DND-41 (cell line): ENCODE measurements around the gene TBC1D5.

Experiments used
- ATAC-seq: fragments of 200-7000 bp; cut with Tn5 transposase; 3 replicates; pipeline ENCODE4 v1.9.1; 2021; ENCODE audit warnings: low read depth; ENCODE audit not compliant: insufficient read depth
- DNase-seq: peaks from one replicate; pipeline ENCODE4 v3.0.0-alpha.2; 2020
- H2AFZ ChIP-seq: 2 replicates; pipeline ENCODE4 v1.6.0; 2012; ENCODE audit warnings: low read depth, low read length
- H3K27ac ChIP-seq: 2 replicates; pipeline ENCODE4 v1.5.1; 2012; ENCODE audit warnings: low read length, inconsistent platforms
- H3K27me3 ChIP-seq: fragments of 200-600 bp; sonication (generic); 2 replicates; pipeline ENCODE4 v1.6.0; 2012; ENCODE audit warnings: low read length, mild to moderate bottlenecking, inconsistent platforms; ENCODE audit not compliant: insufficient read depth, poor library complexity
- H3K36me3 ChIP-seq: 2 replicates; pipeline ENCODE4 v1.5.1; 2012; ENCODE audit warnings: low read length, inconsistent platforms; ENCODE audit not compliant: insufficient read depth
- H3K4me1 ChIP-seq: 2 replicates; pipeline ENCODE4 v1.5.1; 2012; ENCODE audit warnings: mild to moderate bottlenecking, low read length; ENCODE audit not compliant: insufficient read depth
- H3K4me2 ChIP-seq: 2 replicates; pipeline ENCODE4 v1.6.0; 2012; ENCODE audit warnings: mild to moderate bottlenecking, moderate library complexity, low read length, inconsistent platforms; ENCODE audit not compliant: insufficient read depth
- H3K4me3 ChIP-seq, 2 experiments: fragments of 200-600 bp in 1 of 2; shearing (Covaris generic) in 1 of 2; 2 replicates each; pipeline ENCODE4 v1.5.1; 2012 to 2016; ENCODE audit warnings: inconsistent platforms in 2 of 2, low read length in 2 of 2, mild to moderate bottlenecking in 2 of 2, low read depth in 1 of 2, moderate library complexity in 1 of 2
- H3K79me2 ChIP-seq: 2 replicates; pipeline ENCODE4 v1.6.0; 2012; ENCODE audit warnings: low read length, inconsistent platforms; ENCODE audit not compliant: insufficient read depth
- H3K9ac ChIP-seq: 2 replicates; pipeline ENCODE4 v1.6.0; 2012; ENCODE audit warnings: low read depth, mild to moderate bottlenecking, inconsistent platforms, low read length, moderate library complexity
- H3K9me3 ChIP-seq: 2 replicates; pipeline ENCODE4 v1.5.1; 2012; ENCODE audit warnings: low read length, moderate library complexity, mild to moderate bottlenecking, inconsistent platforms; ENCODE audit not compliant: insufficient read depth, severe bottlenecking
- H4K20me1 ChIP-seq: 2 replicates; pipeline ENCODE4 v1.6.0; 2012; ENCODE audit warnings: low read length; ENCODE audit not compliant: insufficient read depth
- CTCF ChIP-seq: IDR thresholded peaks from 2 replicates; pipeline ENCODE4 v1.5.1; 2012; ENCODE audit warnings: borderline replicate concordance, low read length, moderate library complexity, mild to moderate bottlenecking; ENCODE audit not compliant: poor library complexity, severe bottlenecking; ENCODE audit errors: extremely low read depth
- EZH2 ChIP-seq: IDR thresholded peaks from 3 replicates; pipeline ENCODE4 v1.6.1; 2012; ENCODE audit warnings: borderline replicate concordance, low read depth, mild to moderate bottlenecking, moderate library complexity, low read length, inconsistent platforms; ENCODE audit not compliant: severe bottlenecking

The TBC1D5 gene

GRCh38 chr3:17207979-17208378 is 534.5 kb downstream of the TBC1D5 start:
- Histone ChIP-seq H4K20me1 (no peaks in the 10 kb centered on the region), H2AFZ (no peak overlapping the region), H3K27me3 (no peaks in the 10 kb centered on the region), H3K9me3 (peaks cover 7% of the 10 kb centered on the region), H3K27ac (no peak overlapping the region), H3K79me2 (no peaks in the 10 kb centered on the region), H3K4me3 (no peak overlapping the region), H3K4me1 (no peaks in the 10 kb centered on the region), H3K4me2 (no peak overlapping the region), H3K36me3 (peaks cover 24% of the 10 kb centered on the region), H3K9ac (no peak overlapping the region)
- ATAC-seq = no peak
- DNase-seq = no peak
- TF ChIP-seq EZH2 = no peak
- TF ChIP-seq CTCF = no peak

GRCh38 chr3:17207019-17207418 is 535.4 kb downstream of the TBC1D5 start:
- Histone ChIP-seq H3K4me1 (no peaks in the 10 kb centered on the region), H3K27me3 (no peaks in the 10 kb centered on the region), H3K9ac (no peak overlapping the region), H3K4me3 (no peak overlapping the region), H3K27ac (no peak overlapping the region), H4K20me1 (no peaks in the 10 kb centered on the region), H3K36me3 (peaks cover 29% of the 10 kb centered on the region), H3K4me2 (no peak overlapping the region), H3K9me3 (peaks cover 17% of the 10 kb centered on the region), H2AFZ (no peak overlapping the region), H3K79me2 (no peaks in the 10 kb centered on the region)
- no peak for TF ChIP-seq CTCF
- TF ChIP-seq EZH2 = no peak
- DNase-seq (no peak), ATAC-seq (no peak)

GRCh38 chr3:17204049-17204650 is 538.3 kb downstream of the TBC1D5 start:
- Histone ChIP-seq H3K9me3 (peaks cover 20% of the 10 kb centered on the region), H4K20me1 (no peaks in the 10 kb centered on the region), H3K27me3 (no peaks in the 10 kb centered on the region), H2AFZ (no peak overlapping the region), H3K79me2 (no peaks in the 10 kb centered on the region), H3K36me3 (peaks cover 38% of the 10 kb centered on the region), H3K4me2 (no peak overlapping the region), H3K27ac (no peak overlapping the region), H3K4me3 (no peak overlapping the region), H3K9ac (no peak overlapping the region), H3K4me1 (no peaks in the 10 kb centered on the region)
- TF ChIP-seq EZH2 = no peak
- TF ChIP-seq CTCF = no peak
- DNase-seq (no peak), ATAC-seq (no peak)
